ENCODE results near the gene SGCB.

The SGCB gene

GRCh38 chr4:52019936-52020657, 18.0 kb downstream of the SGCB start, which contains the start of gene LRRC66:
Gene LRRC66, minus strand, starts transcription at chr4:52020363. Its CDS starts 2,750 bp downstream, at chr4:52017613.
- no peak for DNase-seq (ENCODE audit: low read depth in 2 of 2)

- DNase-seq (ENCODE audit: low read depth in 2 of 2), result no peak
Measured at GRCh38 chr4:52017814-52018213, 20.3 kb downstream of the SGCB start.

GRCh38 chr4:52016981-52017380, 21.1 kb downstream of the SGCB start:
- no peak for DNase-seq (ENCODE audit: low read depth in 2 of 2)

GRCh38 chr4:52015366-52015765, 22.7 kb downstream of the SGCB start:
- DNase-seq (ENCODE audit: low read depth in 2 of 2), result no peak

DNA sequence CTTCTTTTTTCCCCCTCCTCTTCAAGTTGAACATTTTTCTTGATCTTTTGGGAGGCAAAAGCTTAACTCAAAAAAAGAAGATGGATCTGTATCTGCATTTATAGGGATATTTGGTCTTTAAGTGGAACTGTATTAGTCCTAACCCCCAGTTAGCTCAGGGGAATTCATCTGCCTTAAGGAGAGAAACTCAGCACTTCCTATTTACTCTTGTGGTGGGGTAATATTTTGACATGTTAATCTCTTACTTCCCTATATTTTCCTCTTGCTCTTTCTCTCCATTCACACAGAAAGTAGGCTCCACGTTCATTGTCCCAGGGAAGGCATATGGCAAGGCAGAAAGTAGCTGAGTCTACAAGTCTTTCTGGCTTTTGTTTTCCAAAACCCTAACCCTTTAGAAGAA, 23.2 kb downstream of the SGCB start:
- no peak for DNase-seq (ENCODE audit: low read depth in 2 of 2)

- no peak for DNase-seq (ENCODE audit: low read depth in 2 of 2)
Measured at GRCh38 chr4:52012651-52013050, 25.4 kb downstream of the SGCB start.

GRCh38 chr4:52010986-52011385, 27.1 kb downstream of the SGCB start:
- no peak for DNase-seq (ENCODE audit: low read depth in 2 of 2)

- DNase-seq (ENCODE audit: low read depth in 2 of 2), result no peak
Measured at GRCh38 chr4:52006887-52007286, 31.2 kb downstream of the SGCB start.

DNA sequence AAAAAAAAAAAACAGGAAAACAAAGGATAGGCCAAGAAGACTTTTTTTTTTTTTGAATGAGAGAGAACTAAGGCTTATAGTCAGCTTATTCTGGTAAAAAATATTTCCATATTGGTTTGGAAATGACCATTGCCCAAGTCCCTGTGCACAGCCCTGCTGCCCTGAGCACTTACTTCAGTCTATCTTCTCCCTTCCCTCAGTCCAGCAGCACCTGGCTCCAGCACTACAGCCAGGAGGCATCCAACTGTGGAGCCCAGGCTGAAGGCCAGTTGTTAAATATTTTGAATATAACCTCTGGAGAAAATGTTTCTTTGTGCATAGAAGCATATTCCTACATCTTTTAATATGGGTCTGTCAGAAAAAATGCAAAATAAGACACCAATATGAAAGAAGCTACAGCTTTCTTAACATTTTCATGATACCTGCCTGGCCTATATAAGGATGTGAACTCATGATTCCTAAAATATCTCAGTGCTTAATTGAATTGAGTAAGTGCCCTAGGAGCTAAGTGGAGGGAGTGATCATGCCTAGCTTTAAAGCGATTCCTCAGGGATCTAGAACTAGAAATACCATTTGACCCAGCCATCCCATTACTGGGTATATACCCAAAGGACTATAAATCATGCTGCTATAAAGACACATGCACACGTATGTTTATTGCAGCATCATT, 32.4 kb downstream of the SGCB start:
- no peak for DNase-seq (ENCODE audit: low read depth in 2 of 2)

GRCh38 chr4:52004414-52004813, 33.7 kb downstream of the SGCB start:
- no peak for DNase-seq (ENCODE audit: low read depth in 2 of 2)

- DNase-seq (ENCODE audit: low read depth in 2 of 2), result no peak
Measured at GRCh38 chr4:52001616-52002015, 36.5 kb downstream of the SGCB start.

- DNase-seq (ENCODE audit: low read depth in 2 of 2), result no peak
Measured at GRCh38 chr4:51999250-51999649, 38.8 kb downstream of the SGCB start.

DNA sequence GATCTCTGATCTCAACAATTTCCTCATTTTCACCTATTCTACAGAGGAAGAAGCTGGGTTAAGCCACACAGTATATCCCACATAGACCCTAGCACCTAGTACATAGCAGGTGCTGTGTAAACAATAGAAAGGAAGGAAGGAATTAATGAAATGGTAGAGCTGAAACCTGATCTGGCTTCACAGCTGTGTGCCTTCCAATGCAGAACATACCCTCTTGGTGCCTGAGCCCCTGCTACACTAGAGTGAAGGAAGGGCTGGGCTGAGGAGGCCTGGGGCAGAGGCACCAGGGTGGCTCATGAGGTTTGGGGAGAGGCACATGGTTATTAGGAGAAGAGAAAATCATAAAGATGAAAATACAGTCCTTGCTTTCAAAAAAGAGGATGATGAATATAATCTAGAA, 39.3 kb downstream of the SGCB start:
- DNase-seq (ENCODE audit: low read depth in 2 of 2), result no peak

GRCh38 chr4:51997647-51998046, 40.5 kb downstream of the SGCB start:
- no peak for DNase-seq (ENCODE audit: low read depth in 2 of 2)

DNA sequence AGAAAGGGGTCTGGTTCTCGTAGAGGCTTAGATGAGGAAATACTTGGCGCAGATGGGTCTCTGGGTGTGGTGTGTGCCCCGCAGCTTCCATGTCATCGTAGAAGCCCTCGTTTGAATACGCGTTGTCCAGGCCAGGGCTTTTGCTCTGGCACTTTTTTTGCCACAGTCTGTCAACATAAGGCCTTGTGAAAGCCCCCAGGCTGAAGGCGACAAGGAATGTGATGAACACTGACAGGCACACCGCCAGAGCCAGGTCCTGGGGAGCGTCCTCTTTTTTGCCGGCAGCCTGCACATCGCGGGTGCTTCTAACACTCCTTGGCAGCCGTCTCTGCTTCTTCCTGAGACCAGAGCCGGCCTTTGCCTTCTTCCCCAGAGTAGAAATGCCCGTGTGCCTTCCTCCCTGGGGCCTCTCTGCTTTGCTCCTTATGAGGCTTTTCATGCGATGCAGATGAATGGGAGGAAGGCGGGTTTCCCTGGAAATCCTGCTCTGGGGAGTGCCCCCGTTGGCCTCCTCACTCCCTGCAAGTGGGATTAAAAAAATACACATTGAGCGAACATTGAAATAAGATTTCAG, 42.4 kb downstream of the SGCB start:
- no peak for DNase-seq (ENCODE audit: low read depth in 2 of 2)

Data from fibroblast of skin of left biceps (primary cell).